ENCODE measurements around the gene EPS8L3. TPM values are rescaled to one million over a fixed set of nuclear protein-coding genes. Genes with fewer than 3 reads are reported as not detected.

EPS8L3 gene
- polyA plus RNA-seq, 1 of the 3 experiments (the other 2 are of a cell fraction): not detected

GRCh38 chr1:109801791-109802135 is 38.0 kb upstream of the EPS8L3 start:
- POLR2A ChIA-PET: no interaction called here
- no peaks in the 10 kb centered on the region for H3K9me3 ChIP-seq
- H4K20me1 ChIP-seq (ENCODE audit: insufficient read depth): no peaks in the 10 kb centered on the region
- WGBS (ENCODE audit: low lambda C conversion rate): 87% methylated on average over 3 of the region's 3 CpGs
- no peak overlapping the region for H3K9ac ChIP-seq
- H3K36me3 ChIP-seq (replicated peaks in 1 of 2; ENCODE audit: control insufficient read depth in 1 of 2, insufficient read depth in 2 of 2, low read length in 1 of 2): no peaks in the 10 kb centered on the region
- no peak overlapping the region for H2AFZ ChIP-seq (ENCODE audit: low read depth)
- H3K27ac ChIP-seq (ENCODE audit: low read depth in 2 of 2, low read length in 1 of 2): no peak overlapping the region
- TF ChIP-seq USF1 (IDR thresholded peaks at IDR 0.05; ENCODE audit: borderline replicate concordance, low read depth) (no peak), NFIC (IDR thresholded peaks at IDR 0.05; ENCODE audit: borderline replicate concordance) (no peak), YY1 (IDR thresholded peaks at IDR 0.05; ENCODE audit: low read depth) (no peak), GABPA (IDR thresholded peaks at IDR 0.05; ENCODE audit: low read depth) (no peak), RAD21 (IDR thresholded peaks at IDR 0.05; ENCODE audit: low read length) (no peak), IRF3 (IDR thresholded peaks at IDR 0.05; ENCODE audit: low read depth, low read length) (no peak), POLR2AphosphoS5 (IDR thresholded peaks at IDR 0.05; ENCODE audit: low read depth, low read length) (no peak), FOSL2 (IDR thresholded peaks at IDR 0.05; ENCODE audit: borderline replicate concordance, low read depth) (no peak), REST (IDR thresholded peaks at IDR 0.05; ENCODE audit: low read depth, low read length) (no peak), PBX3 (IDR thresholded peaks at IDR 0.05) (no peak), NRF1 (IDR thresholded peaks at IDR 0.05; ENCODE audit: low read depth, low read length) (no peak), SMC3 (IDR thresholded peaks at IDR 0.05; ENCODE audit: low read depth, low read length) (no peak)
- H3K4me3 ChIP-seq (ENCODE audit: low read depth in 2 of 2, low read length in 1 of 2): no peak overlapping the region
- no peaks in the 10 kb centered on the region for H3K79me2 ChIP-seq (ENCODE audit: insufficient read depth)
- no peak for DNase-seq
- H3K4me2 ChIP-seq: no peak overlapping the region
- H3K9me2 ChIP-seq: no peaks in the 10 kb centered on the region
- no peaks in the 10 kb centered on the region for H3F3A ChIP-seq (replicated peaks; ENCODE audit: insufficient read depth)
- no peaks in the 10 kb centered on the region for H3K27me3 ChIP-seq (ENCODE audit: insufficient read depth)
- peaks cover 17 to 29% of the 10 kb centered on the region in 2 experiments; a peak in 3 of 4 replicates for H3K4me1 ChIP-seq (ENCODE audit: control insufficient read depth in 1 of 2, insufficient read depth in 2 of 2, low read depth in 1 of 2, low read length in 1 of 2)
- CTCF ChIA-PET: interaction anchor here (1.3 to 3.1 kb wide), 5 partner anchors 14 to 183 kb away, joined by 3 to 26 read pairs (median 4); partner anchors contain the start of gene AHCYL1
